A549 (cell line): Measurements from ENCODE around the gene WDR3.

Experiments
- CBX2 ChIP-seq: fragments of 200-600 bp; sonication (generic); IDR thresholded peaks from 2 replicates; pipeline ENCODE4 v1.6.1; 2016; ENCODE audit warnings: low read depth, mild to moderate bottlenecking, borderline replicate concordance
- CEBPB ChIP-seq, 2 experiments: fragments of >200 bp in 1 of 2; sonication (Bioruptor Twin) in 1 of 2; formaldehyde crosslinking in 1 of 2; IDR thresholded peaks; 2 replicates each; pipeline ENCODE4 v1.6.1; 2012 to 2016
- CHD2 ChIP-seq: fragments of 150-350 bp; IDR thresholded peaks from 2 replicates; pipeline ENCODE4 v1.6.1; 2014; ENCODE audit warnings: low read length; ENCODE audit not compliant: partially characterized antibody
- EP300 ChIP-seq, 2 experiments: fragments of >200 bp; sonication (Bioruptor Twin); formaldehyde crosslinking; IDR thresholded peaks; 2 replicates in 1 of 2; 3 replicates in 1 of 2; pipeline ENCODE4 v1.6.1; 2016 to 2017
- JUN ChIP-seq, 2 experiments: fragments of >200 bp; sonication (Bioruptor Twin); formaldehyde crosslinking; IDR thresholded peaks; 2 replicates in 1 of 2; 3 replicates in 1 of 2; pipeline ENCODE4 v1.6.1; 2016 to 2017
- POLR2A ChIP-seq: IDR thresholded peaks from 2 replicates; pipeline ENCODE4 v1.6.1; 2012; ENCODE audit warnings: mild to moderate bottlenecking, low read length
- RAD21 ChIP-seq, 2 experiments: fragments of >200 bp in 1 of 2; sonication (Bioruptor Twin) in 1 of 2; formaldehyde crosslinking in 1 of 2; IDR thresholded peaks in 1 of 2; conservative IDR thresholded peaks in 1 of 2; 2 replicates in 1 of 2; 3 replicates in 1 of 2; pipeline ENCODE4 v1.6.1; 2012 to 2018; ENCODE audit warnings: inconsistent platforms in 1 of 2
- TF ChIP-seq, protein P1 (sequence below): fragments of >200 bp; sonication (Bioruptor Twin); formaldehyde crosslinking; IDR thresholded peaks from 3 replicates; pipeline ENCODE4 v1.5.1; 2016
- TF ChIP-seq, protein P2 (sequence below): fragments of >200 bp; sonication (Bioruptor Twin); formaldehyde crosslinking; IDR thresholded peaks from 2 replicates; pipeline ENCODE4 v1.6.1; 2016
- TF ChIP-seq, protein P3 (sequence below): IDR thresholded peaks from 2 replicates; pipeline ENCODE4 v1.6.1; 2012
- TF ChIP-seq, protein P4 (sequence below): fragments of >200 bp; sonication (Bioruptor Twin); formaldehyde crosslinking; IDR thresholded peaks from 3 replicates; pipeline ENCODE4 v1.6.1; 2016

DNA sequence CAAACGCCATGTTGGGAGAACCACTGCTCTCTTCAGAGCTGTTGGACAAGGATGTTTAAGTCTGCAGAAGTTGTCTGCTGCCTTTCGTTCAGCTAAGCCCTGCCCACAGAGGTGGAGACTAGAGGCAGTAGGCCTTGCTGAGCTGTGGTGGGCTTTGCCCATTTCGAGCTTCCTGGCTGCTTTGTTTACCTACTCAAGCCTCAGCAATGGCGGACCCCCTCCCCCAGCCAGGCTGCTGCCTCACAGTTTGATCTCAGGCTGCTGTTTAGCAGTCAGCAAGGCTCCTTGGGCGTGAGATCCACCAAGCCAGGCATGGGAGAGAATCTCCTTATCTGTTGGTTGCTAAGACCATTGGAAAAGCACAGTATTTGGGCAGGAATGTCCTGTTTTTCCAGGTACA is 74.8 kb downstream of the WDR3 start:
- TF ChIP-seq POLR2A (no peak), EP300 (IDR thresholded peaks at IDR 0.05) (no peak), JUN (IDR thresholded peaks at IDR 0.05) (no peak), CBX2 (no peak), RAD21 (conservative IDR thresholded peaks at IDR 0.05 in 1 of 2, IDR thresholded peaks at IDR 0.05 in 1 of 2) (no peak), CHD2 (no peak), CEBPB (IDR thresholded peaks at IDR 0.05) (no peak)
- TF ChIP-seq, protein P1, sequence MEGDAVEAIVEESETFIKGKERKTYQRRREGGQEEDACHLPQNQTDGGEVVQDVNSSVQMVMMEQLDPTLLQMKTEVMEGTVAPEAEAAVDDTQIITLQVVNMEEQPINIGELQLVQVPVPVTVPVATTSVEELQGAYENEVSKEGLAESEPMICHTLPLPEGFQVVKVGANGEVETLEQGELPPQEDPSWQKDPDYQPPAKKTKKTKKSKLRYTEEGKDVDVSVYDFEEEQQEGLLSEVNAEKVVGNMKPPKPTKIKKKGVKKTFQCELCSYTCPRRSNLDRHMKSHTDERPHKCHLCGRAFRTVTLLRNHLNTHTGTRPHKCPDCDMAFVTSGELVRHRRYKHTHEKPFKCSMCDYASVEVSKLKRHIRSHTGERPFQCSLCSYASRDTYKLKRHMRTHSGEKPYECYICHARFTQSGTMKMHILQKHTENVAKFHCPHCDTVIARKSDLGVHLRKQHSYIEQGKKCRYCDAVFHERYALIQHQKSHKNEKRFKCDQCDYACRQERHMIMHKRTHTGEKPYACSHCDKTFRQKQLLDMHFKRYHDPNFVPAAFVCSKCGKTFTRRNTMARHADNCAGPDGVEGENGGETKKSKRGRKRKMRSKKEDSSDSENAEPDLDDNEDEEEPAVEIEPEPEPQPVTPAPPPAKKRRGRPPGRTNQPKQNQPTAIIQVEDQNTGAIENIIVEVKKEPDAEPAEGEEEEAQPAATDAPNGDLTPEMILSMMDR: no peak
- TF ChIP-seq, protein P2, sequence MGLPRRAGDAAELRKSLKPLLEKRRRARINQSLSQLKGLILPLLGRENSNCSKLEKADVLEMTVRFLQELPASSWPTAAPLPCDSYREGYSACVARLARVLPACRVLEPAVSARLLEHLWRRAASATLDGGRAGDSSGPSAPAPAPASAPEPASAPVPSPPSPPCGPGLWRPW: no peak
- TF ChIP-seq, protein P3, sequence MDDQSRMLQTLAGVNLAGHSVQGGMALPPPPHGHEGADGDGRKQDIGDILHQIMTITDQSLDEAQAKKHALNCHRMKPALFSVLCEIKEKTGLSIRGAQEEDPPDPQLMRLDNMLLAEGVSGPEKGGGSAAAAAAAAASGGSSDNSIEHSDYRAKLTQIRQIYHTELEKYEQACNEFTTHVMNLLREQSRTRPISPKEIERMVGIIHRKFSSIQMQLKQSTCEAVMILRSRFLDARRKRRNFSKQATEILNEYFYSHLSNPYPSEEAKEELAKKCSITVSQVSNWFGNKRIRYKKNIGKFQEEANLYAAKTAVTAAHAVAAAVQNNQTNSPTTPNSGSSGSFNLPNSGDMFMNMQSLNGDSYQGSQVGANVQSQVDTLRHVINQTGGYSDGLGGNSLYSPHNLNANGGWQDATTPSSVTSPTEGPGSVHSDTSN: no peak
- TF ChIP-seq, protein P4, sequence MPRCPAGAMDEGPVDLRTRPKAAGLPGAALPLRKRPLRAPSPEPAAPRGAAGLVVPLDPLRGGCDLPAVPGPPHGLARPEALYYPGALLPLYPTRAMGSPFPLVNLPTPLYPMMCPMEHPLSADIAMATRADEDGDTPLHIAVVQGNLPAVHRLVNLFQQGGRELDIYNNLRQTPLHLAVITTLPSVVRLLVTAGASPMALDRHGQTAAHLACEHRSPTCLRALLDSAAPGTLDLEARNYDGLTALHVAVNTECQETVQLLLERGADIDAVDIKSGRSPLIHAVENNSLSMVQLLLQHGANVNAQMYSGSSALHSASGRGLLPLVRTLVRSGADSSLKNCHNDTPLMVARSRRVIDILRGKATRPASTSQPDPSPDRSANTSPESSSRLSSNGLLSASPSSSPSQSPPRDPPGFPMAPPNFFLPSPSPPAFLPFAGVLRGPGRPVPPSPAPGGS: no peak
